ENCODE data around the gene KIAA0319L.

- TF ChIP-seq EZH2 (IDR thresholded peaks at IDR 0.05) (no peak), POLR2AphosphoS5 (IDR thresholded peaks at IDR 0.05; ENCODE audit: borderline replicate concordance, low read depth, low read length) (no peak)
Observed at GRCh38 chr1:35565742-35566133, 8.5 kb upstream of the KIAA0319L start.
